Left lung (tissue), 10 donors: ENCODE measurements around the gene ARHGAP26. TPM values are rescaled to one million over a fixed set of nuclear protein-coding genes. Genes with fewer than 3 reads are reported as not detected.

ENCODE experiments used
- ATAC-seq: fragments of 200-7000 bp; cut with Tn5 transposase; one replicate; pipeline ENCODE4 v1.9.1; 2020; ENCODE audit warnings: moderate library complexity
- DNase-seq, 4 donors: peaks; one replicate each; pipeline ENCODE4 v3.0.0-alpha.2; 2013 to 2020
- H3K27ac ChIP-seq, 2 donors: fragments of 200-600 bp; sonication (generic) in 1 of 2; one replicate each; pipeline versions ENCODE4 v1.5.0 to v1.8.0; 2020 to 2021
- H3K27me3 ChIP-seq, 2 donors: fragments of 200-600 bp; sonication (generic) in 1 of 2; one replicate each; pipeline versions ENCODE4 v1.5.0 to v1.8.0; 2020 to 2021
- H3K36me3 ChIP-seq, 2 donors: fragments of 200-600 bp; sonication (generic) in 1 of 2; one replicate each; pipeline versions ENCODE4 v1.5.0 to v1.8.0; 2020 to 2021
- H3K4me1 ChIP-seq, 2 donors: fragments of 200-600 bp; one replicate each; pipeline ENCODE4 v1.8.0; 2021
- H3K4me3 ChIP-seq, 2 donors: fragments of 200-600 bp; sonication (generic) in 1 of 2; one replicate each; pipeline versions ENCODE4 v1.5.0 to v1.8.0; 2020 to 2021; ENCODE audit warnings: mild to moderate bottlenecking in 1 of 2
- H3K9me3 ChIP-seq, 2 donors: fragments of 200-600 bp; sonication (generic) in 1 of 2; one replicate each; pipeline versions ENCODE4 v1.5.0 to v1.8.0; 2020 to 2021
- intact Hi-C, 2 donors: fragments of 100-400 bp; cut with DNase I; formaldehyde crosslinking; loops; one replicate each; pipeline versions ENCODE4 v1.11.2 to v1.14.2; 2022
- polyA plus RNA-seq, 6 donors: library from polyadenylated mRNA; unstranded; fragments of 120-200 nt; gene quantifications; one replicate each; pipeline ENCODE4 v1.2.1, GENCODE V29; 2013; ENCODE audit not compliant: insufficient read length in 6 of 6
- total RNA-seq, 2 donors: library from RNA; stranded (reverse); fragmentation: NEBNext Ultra II Directional; extraction: Animal tissue kit (Norgen Biotek cat#: 25700); gene quantifications; one replicate each; pipeline ENCODE4 v1.2.1, GENCODE V29; 2021
- TF ChIP-seq, protein P1 (sequence below), 2 donors: fragments of 200-600 bp; sonication (generic) in 1 of 2; IDR thresholded peaks; one replicate each; pipeline versions ENCODE4 v1.5.0 to v1.8.0; 2021; ENCODE audit warnings: antibody characterized with exemption in 2 of 2
- donor health status: DM: no; HTN: yes; CAD: no.
- donor health status: DM: no; HTN: no; CAD: no.

ARHGAP26 gene
- total and polyA plus RNA-seq, 8 donors = 13.9 to 61.9 (median 14.9) TPM

GRCh38 chr5:143271431-143271830 is 501.3 kb downstream of the ARHGAP26 start:
- peaks cover 0 to 8% of the 10 kb centered on the region in 2 donors for H3K4me1 ChIP-seq
- H3K4me3 ChIP-seq = no peak overlapping the region
- no peak overlapping the region for H3K27ac ChIP-seq
- H3K9me3 ChIP-seq = peaks cover 0 to 25% of the 10 kb centered on the region in 2 donors
- no peak for ATAC-seq
- intact Hi-C loops = no loop called here
- TF ChIP-seq, protein P1, sequence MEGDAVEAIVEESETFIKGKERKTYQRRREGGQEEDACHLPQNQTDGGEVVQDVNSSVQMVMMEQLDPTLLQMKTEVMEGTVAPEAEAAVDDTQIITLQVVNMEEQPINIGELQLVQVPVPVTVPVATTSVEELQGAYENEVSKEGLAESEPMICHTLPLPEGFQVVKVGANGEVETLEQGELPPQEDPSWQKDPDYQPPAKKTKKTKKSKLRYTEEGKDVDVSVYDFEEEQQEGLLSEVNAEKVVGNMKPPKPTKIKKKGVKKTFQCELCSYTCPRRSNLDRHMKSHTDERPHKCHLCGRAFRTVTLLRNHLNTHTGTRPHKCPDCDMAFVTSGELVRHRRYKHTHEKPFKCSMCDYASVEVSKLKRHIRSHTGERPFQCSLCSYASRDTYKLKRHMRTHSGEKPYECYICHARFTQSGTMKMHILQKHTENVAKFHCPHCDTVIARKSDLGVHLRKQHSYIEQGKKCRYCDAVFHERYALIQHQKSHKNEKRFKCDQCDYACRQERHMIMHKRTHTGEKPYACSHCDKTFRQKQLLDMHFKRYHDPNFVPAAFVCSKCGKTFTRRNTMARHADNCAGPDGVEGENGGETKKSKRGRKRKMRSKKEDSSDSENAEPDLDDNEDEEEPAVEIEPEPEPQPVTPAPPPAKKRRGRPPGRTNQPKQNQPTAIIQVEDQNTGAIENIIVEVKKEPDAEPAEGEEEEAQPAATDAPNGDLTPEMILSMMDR (IDR thresholded peaks at IDR 0.05) = no peak
- no peaks in the 10 kb centered on the region for H3K36me3 ChIP-seq
- no peaks in the 10 kb centered on the region for H3K27me3 ChIP-seq
- no peak for DNase-seq

GRCh38 chr5:143274952-143275351 is 504.8 kb downstream of the ARHGAP26 start:
- peaks cover 0 to 17% of the 10 kb centered on the region in 2 donors for H3K36me3 ChIP-seq
- peaks cover 0 to 14% of the 10 kb centered on the region in 2 donors for H3K4me1 ChIP-seq
- DNase-seq (no peak), ATAC-seq (no peak)
- no peak overlapping the region for H3K4me3 ChIP-seq
- TF ChIP-seq, protein P1 (IDR thresholded peaks at IDR 0.05) = no peak
- no peaks in the 10 kb centered on the region for H3K9me3 ChIP-seq
- H3K27me3 ChIP-seq = no peaks in the 10 kb centered on the region
- intact Hi-C loops = no loop called here
- no peak overlapping the region for H3K27ac ChIP-seq

DNA sequence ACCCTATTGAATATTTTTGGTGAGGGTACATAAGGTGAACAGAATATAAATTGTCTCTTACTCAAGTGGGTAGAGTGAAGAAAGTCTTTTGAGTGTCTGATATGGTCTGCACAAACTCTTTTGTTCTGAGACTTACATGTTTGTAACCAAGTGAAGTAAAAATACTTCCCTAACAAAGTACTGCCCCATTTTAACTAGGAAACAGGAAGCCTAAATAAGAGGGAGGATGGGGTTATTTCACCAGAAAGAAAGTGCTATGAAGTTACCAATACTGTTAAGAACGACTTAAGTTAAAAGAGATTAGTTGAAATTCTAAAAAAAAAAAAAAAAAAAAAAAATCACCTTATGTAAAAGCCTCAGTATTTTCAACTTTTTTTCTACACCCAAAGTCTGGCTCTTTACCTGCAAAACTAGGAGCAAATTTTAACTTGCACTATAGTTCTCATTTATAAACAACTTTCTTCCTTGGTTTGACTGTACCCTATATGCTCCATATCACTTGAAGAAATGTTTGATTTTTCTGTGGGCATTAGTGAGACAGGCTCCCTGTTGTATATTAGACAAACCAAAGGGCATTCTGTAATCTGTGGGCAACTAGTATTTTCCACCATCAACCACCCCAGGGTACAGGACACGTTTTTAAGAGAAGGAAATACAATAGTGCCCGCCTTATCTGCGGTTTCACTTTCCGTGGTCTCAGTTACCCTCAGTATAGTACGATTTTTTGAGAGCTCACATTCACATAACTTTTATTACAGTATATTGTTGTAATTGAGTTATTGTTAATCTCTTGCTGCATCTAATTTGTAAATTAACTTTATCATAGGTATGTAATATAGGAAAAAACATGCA is 505.6 kb downstream of the ARHGAP26 start:
- TF ChIP-seq, protein P1 (IDR thresholded peaks at IDR 0.05) = no peak

GRCh38 chr5:143277536-143277935 is 507.4 kb downstream of the ARHGAP26 start:
- Histone ChIP-seq H3K36me3 (peaks cover 0 to 21% of the 10 kb centered on the region in 2 donors), H3K27ac (no peak overlapping the region), H3K4me3 (no peak overlapping the region), H3K27me3 (no peaks in the 10 kb centered on the region), H3K4me1 (peaks cover 0 to 15% of the 10 kb centered on the region in 2 donors), H3K9me3 (no peaks in the 10 kb centered on the region)
- intact Hi-C loops = no loop called here
- ATAC-seq (no peak), DNase-seq (no peak)
- TF ChIP-seq, protein P1 (IDR thresholded peaks at IDR 0.05) = no peak

More for the DNA sequence above, 505.6 kb downstream of the ARHGAP26 start:
- Histone ChIP-seq H3K27ac (no peak overlapping the region), H3K4me3 (no peak overlapping the region), H3K27me3 (no peaks in the 10 kb centered on the region), H3K9me3 (no peaks in the 10 kb centered on the region), H3K4me1 (peaks cover 0 to 15% of the 10 kb centered on the region in 2 donors), H3K36me3 (peaks cover 0 to 17% of the 10 kb centered on the region in 2 donors)
- intact Hi-C loops = no loop called here
- no peak for DNase-seq
- no peak for ATAC-seq

Other genes starting within 250 kb of the ARHGAP26 start
- gene FGF1, start 84.3 kb upstream of the ARHGAP26 start, total RNA-seq = 1 to 10 TPM in 1 of 2 donors, under 1 TPM in 1; 0.41 to 1.2 TPM
- gene FGF1, start 84.3 kb upstream of the ARHGAP26 start, polyA plus RNA-seq = 1 to 10 TPM in 5 of 6 donors, under 1 TPM in 1; 0.86 to 1.9 (median 1.5) TPM